G401 (cell line): Measurements from ENCODE around the gene FOXO3. TPM values are rescaled to one million over a fixed set of nuclear protein-coding genes. Genes with fewer than 3 reads are reported as not detected.

Source experiments
- DNase-seq: peaks from one replicate; pipeline ENCODE4 v3.0.0-alpha.2; 2015; ENCODE audit warnings: low spot score
- in situ Hi-C: cut with HindIII; loops from 2 replicates; pipeline ENCODE4 v1.10.0; 2016; ENCODE audit warnings: low sequenced_read_pairs, mixed read lengths
- total RNA-seq: library from RNA; depleted of rRNA; stranded (reverse); fragments of >200 nt; shearing (Covaris generic); gene quantifications from 2 replicates; pipeline ENCODE4 v1.2.3, GENCODE V29; 2014

Gene FOXO3
- total RNA-seq, 1 experiment from 2014 or later = 15.7 TPM

DNA sequence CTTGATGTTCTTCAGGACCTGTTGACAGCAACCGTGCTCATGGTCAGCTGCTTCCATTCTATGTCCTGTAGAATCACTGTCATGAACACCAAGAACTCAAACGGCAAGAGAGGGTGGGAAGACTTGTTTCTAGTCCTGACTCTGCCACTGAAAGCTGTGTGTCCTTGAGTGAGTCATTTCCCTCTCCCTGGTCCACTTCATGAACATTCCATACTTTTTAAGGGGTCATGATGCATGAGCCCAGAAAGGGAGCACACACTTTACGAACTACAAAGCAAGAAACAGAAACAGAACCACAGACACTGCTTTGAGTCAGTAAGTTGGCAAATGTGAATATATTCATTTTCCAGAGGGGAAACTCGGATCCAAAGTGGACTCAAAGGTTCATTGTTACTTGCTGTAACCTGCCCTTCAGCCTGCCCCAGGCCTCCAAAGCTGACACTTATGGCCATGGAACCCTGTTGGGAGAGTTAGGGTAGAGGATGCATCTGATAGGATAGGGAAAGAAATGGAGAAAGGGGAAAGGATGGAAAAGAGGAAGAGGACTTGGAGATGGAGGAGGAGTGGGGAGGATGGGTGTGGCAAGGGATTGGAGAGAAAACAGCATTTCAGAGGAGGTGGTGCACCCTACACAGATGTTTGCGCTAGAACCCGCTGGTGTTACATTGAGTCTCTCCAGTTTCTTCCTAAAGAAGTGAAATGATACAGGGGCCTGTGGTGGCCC lies 129.8 kb downstream of the FOXO3 start:
- in situ Hi-C loops = no loop called here
- no peak for DNase-seq

DNA sequence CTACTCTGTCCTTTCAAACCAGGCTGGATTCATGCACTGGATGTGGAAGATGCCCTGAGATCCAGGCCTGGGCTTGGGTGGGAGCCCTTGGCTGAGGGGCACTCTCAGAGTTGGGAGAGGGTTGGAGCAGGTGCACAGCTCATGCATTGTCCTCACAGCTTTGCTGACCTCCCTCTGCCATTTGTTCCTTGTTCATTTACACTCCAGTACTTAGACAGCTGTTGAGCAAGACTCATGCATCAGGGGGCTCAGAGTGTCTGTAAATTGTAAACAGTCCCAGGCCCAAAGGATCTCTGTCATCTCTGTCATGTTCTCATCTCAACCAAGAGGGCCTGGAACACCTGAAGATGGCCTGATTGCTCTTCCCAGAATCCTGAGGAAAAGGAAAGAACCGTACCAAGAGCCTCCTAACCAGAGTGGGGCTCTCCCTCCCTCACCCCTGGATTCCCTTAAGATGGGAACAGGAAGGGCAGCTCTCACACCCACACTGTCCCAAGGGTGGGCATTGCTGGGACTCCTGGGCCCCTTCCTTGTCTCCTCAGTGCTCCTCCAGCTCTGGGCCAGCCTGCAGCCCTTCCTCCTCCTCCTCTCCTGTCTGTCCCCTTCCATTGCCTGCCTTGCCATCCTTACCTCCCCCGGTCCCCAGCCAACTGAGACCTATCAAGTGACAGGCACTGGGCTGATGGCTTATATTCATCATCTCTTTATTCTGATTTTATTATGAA lies 132.9 kb downstream of the FOXO3 start:
- no peak for DNase-seq
- in situ Hi-C loops = no loop called here

DNA sequence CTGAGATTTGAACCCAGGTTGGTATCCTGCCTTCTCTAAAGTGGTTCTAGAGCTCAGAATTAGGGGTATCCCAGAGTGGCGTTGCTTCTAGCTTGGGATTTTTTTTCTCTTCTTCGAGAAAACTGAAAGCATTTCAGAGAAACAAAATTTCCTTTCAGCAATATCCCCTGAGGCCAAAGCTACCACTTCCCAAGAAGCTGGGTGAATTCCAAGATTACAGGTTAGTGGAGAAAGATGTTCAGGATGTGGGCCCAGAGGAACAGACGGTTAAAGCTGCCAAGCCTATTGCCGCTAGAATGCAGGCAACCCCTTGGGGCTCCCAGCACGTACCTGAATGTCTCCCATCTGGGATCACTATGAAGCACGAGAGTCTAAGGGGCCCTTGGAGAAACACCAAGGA lies 134.1 kb downstream of the FOXO3 start:
- no peak for DNase-seq
- in situ Hi-C loops = no loop called here

DNA sequence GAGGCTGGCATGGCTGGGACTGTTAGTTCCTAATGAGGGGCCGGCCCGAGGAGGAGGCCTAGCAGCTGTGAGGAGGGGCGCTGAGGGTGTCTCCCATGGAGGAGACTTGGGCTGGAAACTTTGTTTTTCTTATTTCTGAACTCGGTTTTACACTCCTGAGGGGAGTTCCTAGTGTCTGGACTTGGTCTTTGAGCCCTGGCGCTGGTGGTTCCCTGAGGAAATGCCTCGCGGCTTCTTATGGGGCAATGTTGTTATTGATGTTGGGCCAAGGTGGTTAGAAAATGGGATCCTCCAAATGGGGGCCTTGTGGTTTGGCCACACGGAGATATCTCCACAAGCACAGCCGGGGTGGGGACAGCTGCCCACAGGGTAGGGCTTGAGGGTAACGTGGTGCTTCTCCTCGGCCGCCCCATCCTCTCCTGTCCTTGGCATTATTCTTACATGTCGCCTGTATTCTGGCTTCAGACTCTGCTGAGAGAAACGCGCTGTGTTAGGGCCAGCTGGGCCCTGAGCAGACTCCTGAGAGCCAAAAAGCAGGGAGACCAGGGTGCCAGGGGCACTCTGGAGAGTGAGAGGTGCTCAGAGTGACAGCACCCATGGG lies 136.9 kb downstream of the FOXO3 start:
- in situ Hi-C loops = no loop called here
- DNase-seq = no peak

DNA sequence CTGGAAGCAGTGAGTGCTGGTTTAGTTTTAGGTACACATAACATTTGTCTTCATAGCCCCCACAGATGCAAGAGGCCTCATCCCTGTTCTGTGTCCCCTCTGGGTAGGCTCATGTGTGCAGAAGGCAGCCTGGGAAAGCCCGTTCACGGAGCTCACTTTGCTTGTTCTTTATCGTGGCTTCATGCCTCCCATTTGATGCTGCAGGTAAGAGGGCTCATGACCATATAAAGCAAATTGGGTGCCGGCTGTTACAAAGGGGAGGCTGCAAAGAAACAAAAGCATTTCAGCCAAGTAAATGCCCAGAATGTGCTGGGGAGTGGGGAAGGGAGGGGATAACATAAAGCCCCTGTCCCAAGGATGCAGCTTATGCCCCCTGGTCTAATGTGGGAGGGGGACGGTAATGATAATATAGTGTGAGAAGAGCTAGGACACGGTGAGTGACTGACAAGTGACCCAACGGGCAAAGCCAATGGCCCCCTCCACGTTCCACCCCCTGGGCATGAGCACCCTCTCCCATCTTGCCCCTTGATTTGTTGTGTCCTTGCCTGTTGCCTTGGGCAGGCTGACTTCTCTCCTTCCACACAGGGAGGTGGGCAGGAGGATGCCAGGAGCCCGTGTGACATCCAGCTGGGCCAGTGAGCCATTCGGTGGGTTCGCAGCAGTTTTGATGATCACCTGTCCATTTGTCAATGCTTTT lies 138.0 kb downstream of the FOXO3 start:
- in situ Hi-C loops = no loop called here
- no peak for DNase-seq

DNA sequence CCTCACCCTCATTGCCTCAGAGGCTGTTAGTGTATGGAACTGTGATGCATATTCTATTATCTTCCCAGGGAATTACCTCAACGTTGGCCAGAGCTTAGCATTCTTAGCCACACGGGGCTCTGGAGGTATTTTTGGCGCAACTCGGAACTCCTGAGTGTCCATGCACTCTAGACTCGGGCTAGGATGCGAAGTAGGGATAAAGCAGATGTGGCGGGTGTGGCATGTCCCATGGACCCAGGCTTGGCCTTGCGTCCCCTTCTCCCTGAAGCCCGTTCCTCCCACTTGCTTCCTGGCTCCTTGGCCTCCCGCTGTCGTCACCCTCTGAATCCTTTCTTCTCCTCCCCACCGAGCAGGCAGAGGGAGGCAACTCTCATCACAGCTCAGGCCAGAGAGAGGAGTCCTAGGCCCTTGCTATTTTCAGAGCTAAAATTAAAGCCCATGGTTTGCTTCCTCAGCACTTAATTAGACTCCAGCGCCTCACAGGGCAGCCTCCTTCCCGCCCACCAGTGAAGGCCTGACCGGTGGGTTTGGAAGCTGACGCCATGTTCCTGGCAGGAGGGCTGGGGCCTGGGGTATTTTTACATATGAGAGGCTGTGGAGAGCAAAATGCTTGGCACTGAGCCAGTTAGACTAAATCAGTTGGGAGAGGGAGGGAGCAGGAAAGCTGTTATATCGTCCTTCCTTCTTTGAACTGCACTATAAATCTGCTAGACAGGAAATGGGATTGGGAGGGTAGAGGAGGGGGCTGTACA lies 138.7 kb downstream of the FOXO3 start:
- no peak for DNase-seq
- in situ Hi-C loops = no loop called here

DNA sequence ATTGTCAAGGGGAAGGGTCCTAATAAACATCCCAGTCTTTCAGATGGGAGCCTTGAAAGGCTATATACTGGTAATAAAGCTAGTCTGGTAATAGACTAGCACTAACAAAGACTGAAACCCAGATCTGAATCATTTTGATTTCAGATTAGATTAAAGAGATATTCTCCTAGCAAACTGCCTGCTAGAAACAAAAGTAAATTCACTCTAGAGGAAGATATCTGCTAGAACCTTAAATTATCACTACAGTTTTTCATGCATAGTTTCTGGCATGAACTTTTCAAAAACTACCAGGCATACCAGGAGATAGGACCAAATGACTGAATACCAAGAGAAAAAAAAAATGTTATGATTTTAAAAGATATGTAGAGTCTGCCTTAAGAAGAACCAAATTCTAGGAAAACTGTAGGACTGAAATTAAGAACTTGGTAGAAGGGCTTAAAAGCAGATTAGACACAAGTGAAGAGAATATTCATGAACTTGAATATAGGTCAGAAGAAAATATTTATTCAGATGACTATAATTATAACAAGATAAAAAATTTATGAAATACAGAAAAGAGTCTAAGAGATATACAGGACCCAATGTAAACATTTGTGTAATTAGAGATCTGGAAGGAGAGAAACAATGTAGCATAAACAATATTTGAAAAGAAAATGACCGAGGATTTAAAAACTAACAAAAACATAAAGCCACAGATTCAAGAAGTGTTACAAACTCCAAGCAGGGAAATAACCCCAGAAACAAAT lies 141.6 kb downstream of the FOXO3 start:
- no peak for DNase-seq
- in situ Hi-C loops = no loop called here

DNA sequence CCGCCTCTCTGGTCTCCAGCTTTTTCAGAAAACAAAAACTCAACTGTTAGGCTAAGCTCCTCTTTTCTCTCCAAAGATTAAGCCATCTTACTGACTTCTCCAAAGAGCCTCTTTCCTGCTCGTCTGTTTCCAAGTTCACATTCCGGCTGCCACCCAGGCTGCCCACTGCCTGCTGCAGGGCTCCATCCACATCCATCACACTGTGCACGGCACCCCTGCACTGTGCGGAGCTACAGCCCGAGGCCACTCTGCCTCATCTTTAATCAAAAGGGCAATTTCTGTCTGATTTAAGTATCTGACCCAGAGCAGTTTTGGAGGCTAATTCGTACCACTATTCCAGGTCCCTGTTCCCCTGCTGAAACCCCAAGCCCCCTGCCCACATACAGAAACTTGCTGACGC lies 145.9 kb downstream of the FOXO3 start:
- in situ Hi-C loops = no loop called here
- no peak for DNase-seq

DNA sequence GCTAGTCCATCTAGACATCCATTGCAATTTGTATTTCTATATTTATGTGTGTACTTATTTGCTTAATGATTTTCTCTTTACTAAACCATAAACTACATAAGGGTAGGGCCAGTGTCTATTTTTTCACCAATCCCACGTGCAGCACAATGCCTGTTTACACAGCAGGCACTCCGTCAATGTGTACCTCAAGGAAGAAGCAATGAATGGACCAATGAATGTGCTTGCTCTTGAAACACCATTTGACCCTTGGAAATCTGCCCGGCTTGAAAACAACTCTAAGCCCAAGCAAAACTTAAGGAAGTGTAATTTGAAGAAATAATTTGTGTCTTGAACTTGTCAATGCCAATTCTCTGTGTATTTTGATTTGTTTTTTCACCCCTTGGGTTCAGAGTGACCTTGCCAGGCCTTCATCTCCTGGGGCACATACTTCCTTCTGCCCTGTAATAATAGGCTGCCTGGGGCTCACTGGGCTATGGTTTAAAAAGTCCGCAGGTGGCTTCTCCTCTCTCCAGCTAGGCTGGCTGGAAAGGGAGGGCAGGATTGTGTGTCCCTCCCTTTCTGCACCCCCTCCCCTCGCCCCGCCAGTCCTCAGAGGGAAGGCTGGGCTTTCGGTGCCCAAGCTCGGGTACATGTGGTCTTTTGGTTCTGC lies 146.7 kb downstream of the FOXO3 start:
- in situ Hi-C loops = no loop called here

DNA sequence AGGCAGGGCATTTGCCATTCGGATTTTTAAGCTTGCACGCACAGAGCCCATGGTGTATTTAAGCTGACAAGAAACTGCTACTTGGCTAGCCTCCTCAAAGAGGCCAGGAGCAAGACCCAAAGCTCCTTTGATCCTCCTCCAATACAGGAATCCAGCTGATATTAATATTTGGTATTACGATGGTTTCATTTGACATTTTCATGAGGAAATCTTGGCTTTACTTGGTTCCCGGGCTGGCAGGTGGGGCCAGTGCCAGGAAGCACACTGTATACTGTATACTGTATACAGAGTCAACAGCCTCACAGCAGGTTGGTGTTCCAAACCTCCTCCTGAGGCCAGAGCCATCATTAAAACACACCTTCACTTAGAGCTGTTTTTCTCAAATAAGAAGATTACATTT lies 149.3 kb downstream of the FOXO3 start:
- DNase-seq = no peak
- in situ Hi-C loops = no loop called here

More for the DNA sequence above, 146.7 kb downstream of the FOXO3 start:
- DNase-seq = no peak

DNA sequence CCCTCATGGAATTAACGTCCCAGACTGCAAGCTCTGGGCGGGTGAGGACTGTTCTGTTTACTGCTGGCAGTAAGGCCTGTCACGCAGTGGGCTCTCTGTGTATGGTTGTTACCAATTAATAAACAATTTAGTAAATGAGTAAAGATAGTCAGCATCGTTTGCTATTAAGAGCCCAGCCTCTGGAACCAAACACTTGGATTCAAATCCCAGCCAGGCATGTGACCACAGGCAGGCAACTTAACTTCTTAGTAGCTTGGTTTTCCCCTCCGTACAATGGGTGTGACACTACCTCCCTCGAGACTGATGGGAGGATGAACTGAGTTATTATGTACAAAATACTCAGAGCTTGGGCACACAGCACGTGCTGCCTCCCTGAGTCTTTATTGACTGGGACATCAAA lies 149.8 kb downstream of the FOXO3 start:
- in situ Hi-C loops = no loop called here
- no peak for DNase-seq

DNA sequence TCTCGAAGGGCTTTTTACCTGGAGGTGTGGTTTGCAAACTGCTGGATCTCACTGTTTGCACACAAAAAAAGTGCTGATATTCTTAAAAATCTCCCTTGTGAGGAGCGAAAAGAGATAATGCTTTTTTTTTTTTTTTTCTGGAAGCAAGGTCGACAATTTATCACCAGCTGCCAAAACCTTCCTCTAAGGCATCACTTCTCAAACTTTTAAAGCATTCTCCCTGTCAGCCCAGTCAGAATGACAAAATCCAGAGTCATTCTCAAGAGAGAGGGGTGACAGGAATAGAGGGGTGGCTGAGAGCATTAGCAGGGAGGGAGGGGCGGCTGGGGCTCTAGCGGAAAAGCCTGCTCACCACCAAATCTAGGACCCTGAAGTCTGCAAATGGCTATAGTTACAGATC lies 150.4 kb downstream of the FOXO3 start:
- in situ Hi-C loops = no loop called here
- no peak for DNase-seq

DNA sequence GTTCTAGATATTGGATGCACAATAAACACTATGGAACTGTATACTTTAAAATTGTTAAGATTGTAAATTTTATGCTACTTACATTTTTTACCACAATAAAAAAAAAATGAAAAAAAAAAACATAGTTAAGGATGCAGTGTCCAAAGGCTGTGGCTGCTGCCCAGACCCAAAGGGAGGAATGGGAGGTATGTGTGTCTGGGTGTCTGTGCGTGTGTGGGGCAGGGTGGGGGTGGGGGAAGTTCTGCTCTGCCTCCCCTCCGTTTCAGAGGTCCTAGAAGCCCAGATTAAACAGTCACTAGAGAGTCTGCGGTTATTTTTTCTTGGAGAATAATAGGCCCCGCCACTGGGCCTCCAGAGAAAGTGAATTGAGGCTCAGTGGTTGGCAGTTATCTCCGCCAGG lies 151.1 kb downstream of the FOXO3 start:
- in situ Hi-C loops = no loop called here

DNA sequence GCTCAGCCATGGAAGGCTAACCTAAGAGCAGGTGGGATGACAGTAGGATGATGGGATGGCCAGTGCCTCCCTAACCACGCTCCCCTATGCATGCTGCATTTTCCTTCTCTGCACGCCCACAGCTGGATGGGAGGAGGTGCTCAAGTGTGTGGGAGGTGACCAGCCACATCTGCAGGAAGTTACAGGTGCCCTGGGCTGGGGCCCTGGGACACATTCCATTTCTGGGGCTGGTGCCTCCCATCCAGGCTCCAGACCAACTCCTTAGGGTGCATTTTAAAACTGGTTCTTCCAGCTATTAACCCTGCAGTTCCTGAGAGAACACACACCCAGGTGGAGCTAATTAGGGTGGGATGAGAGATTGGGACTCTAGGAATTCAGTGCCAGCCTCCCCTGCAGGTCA lies 152.2 kb downstream of the FOXO3 start:
- in situ Hi-C loops = no loop called here
- DNase-seq = no peak

More for the DNA sequence above, 151.1 kb downstream of the FOXO3 start:
- DNase-seq = no peak

DNA sequence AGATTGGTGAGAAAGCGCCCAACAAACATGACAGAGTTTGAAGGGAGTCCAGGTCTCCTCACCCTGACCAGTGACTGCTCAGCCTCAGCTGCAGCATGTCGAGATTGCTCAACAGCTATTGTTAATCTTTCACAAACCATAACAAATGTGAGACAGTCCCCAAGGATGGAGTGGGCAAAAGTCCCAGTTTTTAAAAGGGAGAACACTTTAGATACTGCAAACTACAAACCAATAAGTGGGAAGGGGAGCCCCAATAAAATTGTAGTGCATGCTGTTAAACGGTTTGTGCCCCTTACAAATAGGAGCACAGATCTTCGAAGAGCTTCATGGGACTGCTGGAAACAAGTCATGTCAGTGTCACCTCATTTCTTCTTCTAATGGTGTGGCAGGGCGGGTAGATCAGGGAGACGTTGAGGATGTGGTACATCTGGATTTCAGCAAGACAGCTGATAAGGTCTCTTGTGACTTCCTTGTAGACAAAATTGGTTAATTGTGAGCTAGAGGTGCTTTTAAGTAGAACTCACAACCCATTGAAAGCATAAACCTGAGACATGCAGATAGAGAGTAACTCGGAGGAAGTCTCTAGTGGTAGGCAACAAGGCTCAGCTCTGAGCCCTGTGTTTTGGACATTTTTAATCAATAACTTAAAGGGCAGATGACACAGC lies 153.5 kb downstream of the FOXO3 start:
- no peak for DNase-seq
- in situ Hi-C loops = no loop called here

DNA sequence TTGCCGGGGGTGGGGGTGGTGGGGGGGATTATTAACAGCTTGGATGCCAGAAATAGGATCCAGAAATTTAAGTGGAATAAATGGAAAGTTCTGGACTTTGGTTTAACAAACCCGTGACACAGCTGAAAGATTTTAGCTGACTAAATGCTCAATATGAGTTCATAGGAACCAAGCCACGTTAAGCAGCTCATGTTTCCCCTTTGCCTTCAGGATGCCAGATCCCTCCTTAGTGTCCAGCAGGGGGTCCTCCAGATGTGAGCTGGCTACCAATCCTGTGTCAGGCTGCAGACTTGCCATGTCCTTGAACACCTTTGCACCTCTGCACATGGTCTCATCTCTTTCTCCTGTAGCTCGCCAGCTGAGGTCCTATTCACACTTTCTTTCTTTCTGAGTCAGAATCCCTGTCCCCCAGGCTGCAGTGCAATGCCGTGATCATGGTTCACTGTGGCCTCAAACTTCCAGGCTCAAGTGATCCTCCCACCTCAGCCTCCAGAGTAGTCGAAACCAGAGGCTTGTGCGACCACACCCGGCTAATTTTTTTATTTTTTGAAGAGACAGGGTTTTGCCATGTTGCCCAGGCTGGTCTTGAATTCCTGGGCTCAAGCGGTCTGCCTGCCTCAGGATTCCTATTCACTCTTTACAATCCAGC lies 154.2 kb downstream of the FOXO3 start:
- no peak for DNase-seq
- in situ Hi-C loops = no loop called here

DNA sequence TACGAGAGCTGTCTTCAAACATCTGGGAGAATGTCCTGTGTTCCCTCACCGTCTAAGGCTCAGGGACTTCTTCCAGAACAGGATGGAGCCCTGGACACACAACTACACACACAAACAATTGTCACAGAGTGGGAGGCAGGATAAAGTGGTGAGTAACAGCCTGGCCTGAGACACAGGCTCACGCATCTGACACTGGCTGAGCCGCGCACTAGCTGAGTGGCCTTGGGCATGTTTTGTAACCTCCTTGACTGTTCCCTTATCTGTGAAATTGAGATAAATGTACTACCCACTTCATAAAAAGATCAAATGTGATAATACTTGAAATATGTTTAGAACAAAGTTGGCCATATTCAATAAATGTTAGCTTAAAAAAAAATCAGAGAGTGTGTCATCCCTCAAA lies 155.1 kb downstream of the FOXO3 start:
- in situ Hi-C loops = no loop called here
- no peak for DNase-seq
